ENCODE measurements around the gene SLC17A4. TPM values are rescaled to one million over a fixed set of nuclear protein-coding genes. Genes with fewer than 3 reads are reported as not detected.

SLC17A4 gene
- total and polyA plus RNA-seq, 10 of the 15 experiments (the other 5 are each of a cell fraction or from before 2014, with no cell fraction given), result not detected

GRCh38 chr6:25756382-25757363, 2.1 kb downstream of the SLC17A4 start (continued):
- TF ChIP-seq ETV6 (conservative IDR thresholded peaks at IDR 0.05 in 1 of 2, IDR thresholded peaks at IDR 0.05 in 1 of 2; ENCODE audit: borderline replicate concordance in 1 of 2, low read depth in 1 of 2) (no peak), SREBF1 (IDR thresholded peaks at IDR 0.05; ENCODE audit: low read length) (no peak), CREB1 (IDR thresholded peaks at IDR 0.05; ENCODE audit: low read depth) (no peak), TARDBP (IDR thresholded peaks at IDR 0.05; ENCODE audit: borderline replicate concordance) (no peak), DPF2 (IDR thresholded peaks at IDR 0.05) (no peak)

- ChIA-PET CTCF (no interaction called here), RAD21 (ENCODE audit: unreplicated experiment) (no interaction called here), SMC1A (ENCODE audit: uncharacterized antibody, unreplicated experiment) (no interaction called here), POLR2A (no interaction called here)
- WGBS (ENCODE audit: insufficient coverage, insufficient replicate concordance, low lambda C conversion rate, missing lambda C conversion rate), result 43% methylated on average over 6 of the region's 6 CpGs
- H2AFZ ChIP-seq (ENCODE audit: control insufficient read depth, low read depth, low read length), result no peak overlapping the region
- H3K4me1 ChIP-seq (ENCODE audit: control insufficient read depth, insufficient read depth, low read length), result no peaks in the 10 kb centered on the region
- ATAC-seq, result no peak
- no peak overlapping the region for H3K27ac ChIP-seq (ENCODE audit: control insufficient read depth, insufficient read depth)
- peaks cover 0 to 2% of the 10 kb centered on the region in 2 experiments; a peak in 2 of 4 replicates for H3K27me3 ChIP-seq (replicated peaks in 1 of 2; ENCODE audit: control insufficient read depth in 2 of 2, insufficient read depth in 2 of 2, low read length in 1 of 2)
- H3K9me3 ChIP-seq (replicated peaks; ENCODE audit: control insufficient read depth, insufficient read depth, low read length), result no peaks in the 10 kb centered on the region
- H3K4me2 ChIP-seq (ENCODE audit: control insufficient read depth, insufficient read depth), result no peak overlapping the region
- no peaks in the 10 kb centered on the region for H4K20me1 ChIP-seq (ENCODE audit: control insufficient read depth, insufficient read depth)
- no TSS peak for BruUV-seq (replicated peaks)
- intact Hi-C loops (cut with micrococcal nuclease; ENCODE audit: unreplicated experiment), result no loop called here
- no peak for TF ChIP-seq ZSCAN29 (IDR thresholded peaks at IDR 0.05)
- no peak for TF ChIP-seq POLR2A (IDR thresholded peaks at IDR 0.05; ENCODE audit: low read depth, low read length)
- no peaks in the 10 kb centered on the region for H3K79me2 ChIP-seq (ENCODE audit: control insufficient read depth, insufficient read depth, low read length)
- no peak overlapping the region for H3K4me3 ChIP-seq
- in situ Hi-C loops (cut with MboI), result no loop called here
- no peak for FAIRE-seq
- no peaks in the 10 kb centered on the region for H3K36me3 ChIP-seq (ENCODE audit: control insufficient read depth in 2 of 2, insufficient read depth in 2 of 2, low read length in 1 of 2)
- DNase-seq (ENCODE audit: low read depth, low spot score), result no peak
- no peak overlapping the region for H3K9ac ChIP-seq (ENCODE audit: control insufficient read depth, insufficient read depth, low read length)
These were observed 3.5 kb downstream of the SLC17A4 start for GRCh38 chr6:25757936-25758642.

Measured in GM12878 (cell line).